Fibroblast of lung (primary cell): ENCODE data around the gene RCL1.

Experiments used
- CTCF ChIP-seq, 2 donors: IDR thresholded peaks in 1 of 2; conservative IDR thresholded peaks in 1 of 2; 1 replicate in 1 of 2; 2 replicates in 1 of 2; pipeline ENCODE4 v1.5.1; 2011 to 2012; ENCODE audit warnings: low read length in 2 of 2, control low read depth in 1 of 2, inconsistent platforms in 1 of 2, low read depth in 1 of 2, mild to moderate bottlenecking in 1 of 2
- EZH2 ChIP-seq: IDR thresholded peaks from 2 replicates; pipeline ENCODE4 v1.5.1; 2012; ENCODE audit warnings: low read length, control low read depth, mild to moderate bottlenecking; ENCODE audit errors: missing control alignments

- TF ChIP-seq CTCF (conservative IDR thresholded peaks at IDR 0.05 in 1 of 2, IDR thresholded peaks at IDR 0.05 in 1 of 2; ENCODE audit: low read depth in 1 of 2, low read length in 2 of 2) (no peak), EZH2 (no peak)
Measured at GRCh38 chr9:4894076-4894475, 101.3 kb downstream of the RCL1 start.
